ENCODE measurements around the gene BRMS1L. TPM values are rescaled to one million over a fixed set of nuclear protein-coding genes. Genes with fewer than 3 reads are reported as not detected.
A peak's percentile ranks its signal among the peaks of the same experiment; 100 is the strongest.

Gene BRMS1L
- total RNA-seq, 4 donors from 2014 or later, result 4.6 to 6.8 (median 6.1) TPM

DNA sequence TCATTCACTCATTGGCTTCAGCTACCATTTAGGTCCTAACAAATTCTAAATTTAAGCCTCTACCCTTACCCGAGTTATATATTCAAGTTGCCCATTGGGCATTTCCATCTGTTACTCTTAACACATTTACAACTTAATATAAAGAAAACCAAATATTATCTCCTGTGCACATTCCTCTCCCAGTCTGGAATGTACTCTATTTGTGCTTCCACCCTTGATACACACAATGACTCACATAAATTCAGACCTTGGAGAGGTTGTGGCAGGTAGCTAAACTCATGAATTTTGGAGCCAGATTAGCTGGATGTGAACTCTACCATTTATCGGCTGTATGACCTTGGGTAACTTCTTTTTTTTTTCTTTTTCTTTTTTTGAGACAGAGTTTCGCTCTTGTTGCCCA is 51.1 kb downstream of the BRMS1L start:
- ATAC-seq, result no peak
- H3K27me3 ChIP-seq, result no peaks in the 10 kb centered on the region
- DNase-seq, result no peak
- no peak overlapping the region for H3K27ac ChIP-seq
- no peaks in the 10 kb centered on the region for H3K9me3 ChIP-seq
- TF ChIP-seq POLR2A (IDR thresholded peaks at IDR 0.05), result no peak
- TF ChIP-seq, protein P1, sequence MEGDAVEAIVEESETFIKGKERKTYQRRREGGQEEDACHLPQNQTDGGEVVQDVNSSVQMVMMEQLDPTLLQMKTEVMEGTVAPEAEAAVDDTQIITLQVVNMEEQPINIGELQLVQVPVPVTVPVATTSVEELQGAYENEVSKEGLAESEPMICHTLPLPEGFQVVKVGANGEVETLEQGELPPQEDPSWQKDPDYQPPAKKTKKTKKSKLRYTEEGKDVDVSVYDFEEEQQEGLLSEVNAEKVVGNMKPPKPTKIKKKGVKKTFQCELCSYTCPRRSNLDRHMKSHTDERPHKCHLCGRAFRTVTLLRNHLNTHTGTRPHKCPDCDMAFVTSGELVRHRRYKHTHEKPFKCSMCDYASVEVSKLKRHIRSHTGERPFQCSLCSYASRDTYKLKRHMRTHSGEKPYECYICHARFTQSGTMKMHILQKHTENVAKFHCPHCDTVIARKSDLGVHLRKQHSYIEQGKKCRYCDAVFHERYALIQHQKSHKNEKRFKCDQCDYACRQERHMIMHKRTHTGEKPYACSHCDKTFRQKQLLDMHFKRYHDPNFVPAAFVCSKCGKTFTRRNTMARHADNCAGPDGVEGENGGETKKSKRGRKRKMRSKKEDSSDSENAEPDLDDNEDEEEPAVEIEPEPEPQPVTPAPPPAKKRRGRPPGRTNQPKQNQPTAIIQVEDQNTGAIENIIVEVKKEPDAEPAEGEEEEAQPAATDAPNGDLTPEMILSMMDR (IDR thresholded peaks at IDR 0.05 in 4 of 5, conservative IDR thresholded peaks at IDR 0.05 in 1 of 5), result no peak
- H3K4me1 ChIP-seq, result peaks cover 4 to 7% of the 10 kb centered on the region in 2 donors
- no peak overlapping the region for H3K4me3 ChIP-seq
- no peaks in the 10 kb centered on the region for H3K36me3 ChIP-seq
- intact Hi-C loops (cut with DNase I; ENCODE audit: low total_unique reads), result no loop called here
- in situ Hi-C loops (cut with MboI; ENCODE audit: low sequenced_read_pairs in 4 of 4), result no loop called here

DNA sequence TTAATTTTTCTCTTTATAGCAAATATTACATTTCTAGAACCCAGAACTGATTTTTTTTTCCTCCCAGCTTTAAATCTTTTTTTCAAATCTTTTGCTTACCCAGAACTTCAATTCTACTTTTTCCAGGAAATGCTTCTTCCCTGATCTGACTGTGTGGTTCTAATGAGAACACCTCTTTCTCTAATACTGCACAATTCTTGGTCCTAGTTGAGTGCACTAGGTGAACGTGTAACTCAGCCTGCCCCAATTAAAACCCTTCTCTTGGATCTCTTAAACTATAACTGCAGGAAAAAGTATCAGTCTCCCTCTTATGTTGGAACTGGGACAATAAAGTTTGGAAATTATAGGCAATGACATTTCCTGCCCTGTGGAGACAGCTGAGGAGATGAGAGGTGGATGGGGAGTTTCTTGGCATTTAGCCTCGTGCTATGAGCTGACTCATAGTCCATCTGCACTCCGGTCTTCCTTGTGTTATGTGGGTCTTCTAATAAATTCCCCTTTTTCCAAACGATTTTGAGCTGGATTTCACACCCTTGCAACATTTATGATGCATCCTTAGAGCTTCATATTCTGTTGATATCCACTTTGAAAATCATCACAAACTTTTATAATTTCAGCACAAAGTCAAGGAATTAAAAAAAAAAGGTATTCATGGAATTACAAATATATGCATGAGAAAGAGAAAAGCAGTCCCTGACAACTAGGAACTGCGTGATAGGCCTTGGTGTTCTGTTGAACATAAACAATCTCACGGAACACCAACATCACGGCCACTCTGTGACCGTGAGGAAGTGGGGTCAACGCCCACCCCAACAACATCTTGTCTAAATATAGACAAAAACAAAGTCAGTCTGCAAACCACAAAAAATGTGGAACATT is 52.4 kb downstream of the BRMS1L start:
- peak in 1 of 2 donors; percentile 69 for ATAC-seq
- in situ Hi-C loops (cut with MboI; ENCODE audit: low sequenced_read_pairs in 4 of 4) (no loop called here), intact Hi-C loops (cut with DNase I; ENCODE audit: low total_unique reads) (no loop called here)
- Histone ChIP-seq H3K4me1 (peaks cover 4 to 7% of the 10 kb centered on the region in 2 donors), H3K4me3 (no peak overlapping the region), H3K27ac (no peak overlapping the region), H3K36me3 (no peaks in the 10 kb centered on the region), H3K9me3 (no peaks in the 10 kb centered on the region), H3K27me3 (no peaks in the 10 kb centered on the region)
- peak in 1 of 2 donors; percentile 17 for DNase-seq
- TF ChIP-seq, protein P1 (IDR thresholded peaks at IDR 0.05 in 4 of 5, conservative IDR thresholded peaks at IDR 0.05 in 1 of 5), result no peak
- no peak for TF ChIP-seq POLR2A (IDR thresholded peaks at IDR 0.05)

DNA sequence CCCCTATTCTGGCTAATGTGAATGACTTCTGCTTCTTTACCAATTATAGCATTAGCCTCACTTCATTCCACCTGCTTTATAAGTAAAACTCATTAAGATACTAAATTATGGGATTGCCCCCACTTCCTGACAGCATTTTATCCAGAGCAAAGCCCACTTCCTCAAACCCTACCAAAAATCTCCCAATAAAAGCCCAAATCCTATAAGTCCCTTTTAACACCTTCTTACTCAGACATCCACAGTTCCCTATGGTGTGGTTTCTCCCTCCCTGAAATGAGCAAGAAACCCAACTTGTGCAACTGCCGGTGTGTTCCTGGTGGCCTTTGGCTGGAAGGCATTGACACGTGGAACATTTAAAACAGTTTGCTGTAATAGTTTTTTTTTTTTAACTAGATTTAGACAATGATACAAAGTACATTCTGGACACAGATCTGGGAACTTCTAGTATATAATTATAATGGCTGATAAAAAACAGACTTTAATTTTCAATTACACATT is 53.1 kb downstream of the BRMS1L start:
- Histone ChIP-seq H3K4me1 (peaks cover 4 to 7% of the 10 kb centered on the region in 2 donors), H3K27ac (no peak overlapping the region), H3K36me3 (no peaks in the 10 kb centered on the region), H3K4me3 (no peak overlapping the region), H3K9me3 (no peaks in the 10 kb centered on the region), H3K27me3 (no peaks in the 10 kb centered on the region)
- ATAC-seq (no peak), DNase-seq (no peak)
- in situ Hi-C loops (cut with MboI; ENCODE audit: low sequenced_read_pairs in 4 of 4), result no loop called here
- intact Hi-C loops (cut with DNase I; ENCODE audit: low total_unique reads), result no loop called here
- TF ChIP-seq, protein P1 (IDR thresholded peaks at IDR 0.05 in 4 of 5, conservative IDR thresholded peaks at IDR 0.05 in 1 of 5), result no peak
- no peak for TF ChIP-seq POLR2A (IDR thresholded peaks at IDR 0.05)

DNA sequence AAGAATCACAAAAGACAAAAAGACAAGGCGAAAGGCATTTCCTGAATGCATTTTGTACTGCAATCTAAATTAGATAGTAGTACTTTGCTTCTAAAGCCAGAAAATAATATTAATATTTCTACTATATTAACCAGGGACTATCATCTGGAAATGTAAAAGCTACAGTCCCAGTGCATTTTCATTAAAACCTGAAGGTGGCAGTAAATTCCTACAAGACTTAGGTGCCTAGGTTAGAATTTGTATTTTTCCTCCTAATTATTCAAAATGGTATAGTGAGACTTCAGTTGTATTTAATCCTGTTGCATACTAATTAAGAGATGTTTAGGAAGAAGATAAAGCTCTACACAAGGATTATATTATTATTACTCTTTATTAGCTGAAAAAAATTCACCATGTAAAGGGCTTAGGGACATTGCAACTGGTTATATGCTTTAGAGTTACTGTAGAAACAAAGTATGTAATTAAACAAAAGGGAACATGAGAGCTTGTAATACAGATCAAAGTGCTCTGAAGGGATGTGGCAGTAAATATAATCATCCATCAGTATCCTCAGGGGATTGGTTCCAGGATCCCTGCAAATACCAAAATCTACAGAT is 53.6 kb downstream of the BRMS1L start:
- no peaks in the 10 kb centered on the region for H3K9me3 ChIP-seq
- no peak overlapping the region for H3K4me3 ChIP-seq
- H3K27me3 ChIP-seq, result no peaks in the 10 kb centered on the region
- H3K4me1 ChIP-seq, result peaks cover 4 to 7% of the 10 kb centered on the region in 2 donors
- H3K36me3 ChIP-seq, result no peaks in the 10 kb centered on the region
- intact Hi-C loops (cut with DNase I; ENCODE audit: low total_unique reads) (no loop called here), in situ Hi-C loops (cut with MboI; ENCODE audit: low sequenced_read_pairs in 4 of 4) (no loop called here)
- no peak overlapping the region for H3K27ac ChIP-seq
- DNase-seq, result no peak
- ATAC-seq, result no peak
- TF ChIP-seq POLR2A (IDR thresholded peaks at IDR 0.05), result no peak
- TF ChIP-seq, protein P1 (IDR thresholded peaks at IDR 0.05 in 4 of 5, conservative IDR thresholded peaks at IDR 0.05 in 1 of 5), result peak in 1 of 5 experiments; percentile 32
